Stimulated activated CD8-positive, alpha-beta memory T cell treated with anti-CD3 and anti-CD28 coated beads, Interleukin-12 subunit alpha, Interleukin-12 subunit beta, amount 100 ng/mL, for 24 hours (primary cell): ENCODE measurements around the gene AGBL4.
"Not testable (repeated sequence)": the region's sequence is repeated elsewhere in the genome, so short reads cannot be mapped to it uniquely, and the experiment has no call there.

Experiments
- DNase-seq: peaks from one replicate; pipeline ENCODE4 v3.0.0-alpha.2; 2020; ENCODE audit errors: extremely low read depth

The AGBL4 gene

GRCh38 chr1:49036700-49037099, 987.1 kb downstream of the AGBL4 start:
- no peak for DNase-seq

GRCh38 chr1:49028396-49028795, 995.4 kb downstream of the AGBL4 start:
- DNase-seq = no peak

GRCh38 chr1:49026230-49026811, 997.4 kb downstream of the AGBL4 start:
- no peak for DNase-seq

GRCh38 chr1:49016030-49016977, 1007.5 kb downstream of the AGBL4 start:
- DNase-seq = no peak

- DNase-seq = no peak
Measured at GRCh38 chr1:49013079-49013478, 1010.7 kb downstream of the AGBL4 start.

- not testable (repeated sequence) for DNase-seq
Measured at GRCh38 chr1:49002981-49003380, 1020.8 kb downstream of the AGBL4 start.

GRCh38 chr1:48999321-48999720, 1024.4 kb downstream of the AGBL4 start:
- no peak for DNase-seq

GRCh38 chr1:48996311-48996710, 1027.4 kb downstream of the AGBL4 start:
- no peak for DNase-seq

GRCh38 chr1:48988633-48989197, 1035.0 kb downstream of the AGBL4 start:
- DNase-seq = no peak

GRCh38 chr1:48979940-48980339, 1043.8 kb downstream of the AGBL4 start:
- DNase-seq = no peak

GRCh38 chr1:48978413-48978812, 1045.3 kb downstream of the AGBL4 start:
- DNase-seq = no peak

- DNase-seq = no peak
Measured at GRCh38 chr1:48977273-48977672, 1046.5 kb downstream of the AGBL4 start.

GRCh38 chr1:48969971-48970370, 1053.8 kb downstream of the AGBL4 start:
- no peak for DNase-seq

GRCh38 chr1:48967318-48967717, 1056.4 kb downstream of the AGBL4 start:
- no peak for DNase-seq

GRCh38 chr1:48966583-48966982, 1057.2 kb downstream of the AGBL4 start:
- no peak for DNase-seq

GRCh38 chr1:48960320-48960719, 1063.4 kb downstream of the AGBL4 start:
- no peak for DNase-seq

- no peak for DNase-seq
Measured at GRCh38 chr1:48955774-48956173, 1068.0 kb downstream of the AGBL4 start.

- DNase-seq = no peak
Measured at GRCh38 chr1:48953617-48954016, 1070.1 kb downstream of the AGBL4 start.

- DNase-seq = no peak
Measured at GRCh38 chr1:48948562-48948961, 1075.2 kb downstream of the AGBL4 start.

GRCh38 chr1:48947761-48948537, 1075.8 kb downstream of the AGBL4 start:
- DNase-seq = no peak

- DNase-seq = no peak
Measured at GRCh38 chr1:48946070-48946469, 1077.7 kb downstream of the AGBL4 start.

GRCh38 chr1:48944811-48945210, 1078.9 kb downstream of the AGBL4 start:
- no peak for DNase-seq
